OCI-LY1 (cell line): ENCODE results near the gene CADM4.
A peak's percentile ranks its signal among the peaks of the same experiment; 100 is the strongest.

Experiments
- H2AFZ ChIP-seq: fragments of 200-600 bp; sonication (generic), shearing (Covaris generic); 2 replicates; pipeline ENCODE4 v1.6.0; 2014; ENCODE audit warnings: antibody characterized with exemption, mild to moderate bottlenecking, low read length
- H3F3A ChIP-seq: fragments of 200-600 bp; sonication (generic), shearing (Covaris generic); 2 replicates; pipeline ENCODE4 v1.6.0; 2014; ENCODE audit warnings: mild to moderate bottlenecking, antibody characterized with exemption, low read length, moderate library complexity; ENCODE audit not compliant: insufficient read depth
- H3K27ac ChIP-seq: fragments of 200-600 bp; sonication (generic); 2 replicates; pipeline ENCODE4 v1.5.1; 2014; ENCODE audit warnings: low read length, mixed run types, mild to moderate bottlenecking, low read depth; ENCODE audit not compliant: poor library complexity, severe bottlenecking
- H3K27me3 ChIP-seq: fragments of 200-600 bp; sonication (generic); 2 replicates; pipeline ENCODE4 v1.6.0; 2014; ENCODE audit warnings: antibody characterized with exemption, mild to moderate bottlenecking, low read length, moderate library complexity; ENCODE audit not compliant: insufficient read depth
- H3K36me3 ChIP-seq: fragments of 200-600 bp; sonication (generic); 2 replicates; pipeline ENCODE4 v1.6.1; 2014; ENCODE audit warnings: mild to moderate bottlenecking, antibody characterized with exemption, low read length, moderate library complexity, mixed read lengths; ENCODE audit not compliant: insufficient read depth
- H3K4me1 ChIP-seq: fragments of 200-600 bp; sonication (generic); 2 replicates; pipeline ENCODE4 v1.5.1; 2014; ENCODE audit warnings: mild to moderate bottlenecking, low read length, moderate library complexity; ENCODE audit not compliant: insufficient read depth, severe bottlenecking
- H3K4me2 ChIP-seq: fragments of 200-600 bp; sonication (generic), shearing (Covaris generic); 2 replicates; pipeline ENCODE4 v1.6.1; 2014; ENCODE audit warnings: low read length
- H3K4me3 ChIP-seq: fragments of 200-600 bp; sonication (generic); 2 replicates; pipeline ENCODE4 v1.5.1; 2014; ENCODE audit warnings: low read length, low read depth, mild to moderate bottlenecking, mixed read lengths; ENCODE audit not compliant: poor library complexity, severe bottlenecking
- H3K79me2 ChIP-seq: fragments of 200-600 bp; shearing (Covaris generic); 2 replicates; pipeline ENCODE4 v1.6.1; 2016; ENCODE audit warnings: mixed run types, low read length, mixed read lengths; ENCODE audit not compliant: insufficient read depth
- H3K9ac ChIP-seq: fragments of 200-600 bp; sonication (generic), shearing (Covaris generic); 2 replicates; pipeline ENCODE4 v1.6.1; 2014; ENCODE audit warnings: mild to moderate bottlenecking, low read length, mixed read lengths
- H3K9me2 ChIP-seq: fragments of 200-600 bp; sonication (generic), shearing (Covaris generic); 2 replicates; pipeline ENCODE4 v1.6.1; 2014; ENCODE audit warnings: low read depth, mild to moderate bottlenecking, low read length, mixed read lengths
- H3K9me3 ChIP-seq: fragments of 200-600 bp; shearing (Covaris generic); 2 replicates; pipeline ENCODE4 v1.6.1; 2014; ENCODE audit warnings: low read length, mixed read lengths
- H4K20me1 ChIP-seq: fragments of 200-600 bp; sonication (generic), shearing (Covaris generic); 2 replicates; pipeline ENCODE4 v1.6.0; 2016; ENCODE audit warnings: mild to moderate bottlenecking, low read length; ENCODE audit not compliant: insufficient read depth
- EZH2 ChIP-seq: fragments of 200-600 bp; sonication (generic), shearing (Covaris generic); IDR thresholded peaks from 2 replicates; pipeline ENCODE4 v1.8.0; 2017; ENCODE audit warnings: borderline replicate concordance, mixed run types, mild to moderate bottlenecking, antibody characterized with exemption, low read length, moderate library complexity, mixed read lengths
- TF ChIP-seq, protein P1 (sequence below): fragments of 200-600 bp; sonication (generic), shearing (Covaris generic); IDR thresholded peaks from 2 replicates; pipeline ENCODE4 v1.5.1; 2017; ENCODE audit warnings: mild to moderate bottlenecking, antibody characterized with exemption, low read length, moderate library complexity, mixed read lengths

CADM4 gene

GRCh38 chr19:43596842-43597461 is 42.7 kb downstream of the CADM4 start:
- Histone ChIP-seq H3K9me2 (no peaks in the 10 kb centered on the region), H2AFZ (no peak overlapping the region), H3K9me3 (no peaks in the 10 kb centered on the region), H3K4me2 (peak overlapping the region; percentile 100), H3K36me3 (peaks cover 39% of the 10 kb centered on the region), H3K4me3 (peak overlapping the region; percentile 94), H4K20me1 (no peaks in the 10 kb centered on the region), H3K27me3 (no peaks in the 10 kb centered on the region), H3F3A (no peaks in the 10 kb centered on the region), H3K27ac (peak overlapping the region; percentile 77), H3K9ac (peak overlapping the region; percentile 94), H3K4me1 (peaks cover 25% of the 10 kb centered on the region), H3K79me2 (peaks cover 15% of the 10 kb centered on the region)
- TF ChIP-seq, protein P1, sequence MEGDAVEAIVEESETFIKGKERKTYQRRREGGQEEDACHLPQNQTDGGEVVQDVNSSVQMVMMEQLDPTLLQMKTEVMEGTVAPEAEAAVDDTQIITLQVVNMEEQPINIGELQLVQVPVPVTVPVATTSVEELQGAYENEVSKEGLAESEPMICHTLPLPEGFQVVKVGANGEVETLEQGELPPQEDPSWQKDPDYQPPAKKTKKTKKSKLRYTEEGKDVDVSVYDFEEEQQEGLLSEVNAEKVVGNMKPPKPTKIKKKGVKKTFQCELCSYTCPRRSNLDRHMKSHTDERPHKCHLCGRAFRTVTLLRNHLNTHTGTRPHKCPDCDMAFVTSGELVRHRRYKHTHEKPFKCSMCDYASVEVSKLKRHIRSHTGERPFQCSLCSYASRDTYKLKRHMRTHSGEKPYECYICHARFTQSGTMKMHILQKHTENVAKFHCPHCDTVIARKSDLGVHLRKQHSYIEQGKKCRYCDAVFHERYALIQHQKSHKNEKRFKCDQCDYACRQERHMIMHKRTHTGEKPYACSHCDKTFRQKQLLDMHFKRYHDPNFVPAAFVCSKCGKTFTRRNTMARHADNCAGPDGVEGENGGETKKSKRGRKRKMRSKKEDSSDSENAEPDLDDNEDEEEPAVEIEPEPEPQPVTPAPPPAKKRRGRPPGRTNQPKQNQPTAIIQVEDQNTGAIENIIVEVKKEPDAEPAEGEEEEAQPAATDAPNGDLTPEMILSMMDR = no peak
- TF ChIP-seq EZH2 = no peak

DNA sequence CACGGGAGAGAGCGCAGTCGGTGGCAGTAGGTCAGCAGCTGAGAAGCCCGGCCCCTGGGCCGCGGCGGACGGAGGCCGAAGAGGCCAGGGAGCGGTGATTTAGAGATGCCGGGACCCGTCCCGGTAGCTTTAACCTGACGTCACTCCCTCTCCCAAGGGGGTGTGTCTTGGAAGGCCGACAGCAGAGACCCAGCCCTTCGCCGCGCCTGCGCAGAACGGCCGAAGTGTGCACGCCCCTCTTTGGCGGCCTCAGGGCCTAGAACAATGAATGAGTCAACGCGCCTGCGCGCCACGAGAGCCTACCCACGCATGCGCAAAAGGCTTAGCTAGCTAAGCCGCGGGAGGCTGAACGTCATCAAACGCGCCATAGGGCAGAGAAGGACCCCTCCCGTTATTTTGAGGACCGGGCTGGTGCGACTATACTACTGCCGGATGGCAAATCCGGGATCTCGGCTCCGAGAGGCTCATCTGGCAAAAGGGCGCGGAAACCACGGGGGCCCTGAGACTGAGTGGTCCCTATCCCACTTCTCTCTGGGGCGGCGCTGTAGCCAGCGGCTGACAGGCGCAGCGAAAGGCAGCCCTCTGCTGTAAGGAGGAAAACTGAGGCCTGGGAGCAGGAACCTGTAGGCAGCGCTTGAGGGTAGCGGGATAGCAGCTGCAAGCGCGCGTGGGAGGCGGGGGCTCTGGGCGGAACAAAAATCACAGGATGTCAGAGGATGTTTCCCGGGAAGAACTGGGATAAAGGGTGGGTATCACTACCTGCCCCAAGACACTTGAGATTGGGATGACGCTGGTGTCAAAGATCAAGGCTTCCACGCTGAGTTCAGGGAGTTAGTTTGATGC is 43.4 kb downstream of the CADM4 start, which contains the start of the genes IRGQ and ZNF576:
Gene IRGQ (minus strand): TSS at position 136 of the 843 bp plus-strand sequence. CDS start 796 bp downstream, outside the sequence.
Gene ZNF576 (plus strand): TSS at position 597 of the 843 bp plus-strand sequence. CDS start 514 bp downstream, outside the sequence.
- peak within 1 kb of the TSS; percentile 94 for H3K9ac ChIP-seq
- no peaks in the 10 kb centered on the region for H3K9me2 ChIP-seq
- peak within 1 kb of the TSS; percentile 100 for H3K4me2 ChIP-seq
- peak within 1 kb of the TSS; percentile 94 for H3K4me3 ChIP-seq
- H3K9me3 ChIP-seq = no peaks in the 10 kb centered on the region
- H3K4me1 ChIP-seq = peaks cover 25% of the 10 kb centered on the region
- no peaks in the 10 kb centered on the region for H3K27me3 ChIP-seq
- TF ChIP-seq, protein P1 = no peak
- TF ChIP-seq EZH2 = no peak
- peaks cover 15% of the 10 kb centered on the region for H3K79me2 ChIP-seq
- no peaks in the 10 kb centered on the region for H3F3A ChIP-seq
- H3K27ac ChIP-seq = peak within 1 kb of the TSS; percentile 77
- no peaks in the 10 kb centered on the region for H4K20me1 ChIP-seq
- 0 out of 2 replicates have a peak within 1 kb of the TSS, but pooled peaks have one; percentile 39 for H2AFZ ChIP-seq
- peaks cover 32% of the 10 kb centered on the region for H3K36me3 ChIP-seq

DNA sequence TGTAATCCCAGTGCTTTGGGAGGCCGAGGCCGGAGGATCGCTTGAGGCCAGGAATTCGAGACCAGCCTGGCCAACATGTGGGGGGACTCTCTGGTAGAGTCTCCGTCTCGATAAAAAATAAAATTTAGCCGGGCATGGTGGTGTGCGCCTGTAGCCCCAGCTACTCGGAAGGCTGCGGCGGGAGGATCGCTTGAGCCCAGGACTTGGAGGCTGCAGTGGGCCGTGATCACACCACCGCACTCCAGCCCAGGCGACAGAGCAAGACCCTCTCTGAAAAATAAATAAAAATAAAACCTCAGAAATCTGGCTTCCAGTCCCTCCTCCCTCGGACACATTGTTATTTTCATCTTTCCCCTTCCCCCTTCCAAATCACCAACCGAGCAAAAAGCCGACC is 44.0 kb downstream of the CADM4 start:
- Histone ChIP-seq H3K9me3 (no peaks in the 10 kb centered on the region), H3K9me2 (no peaks in the 10 kb centered on the region), H3F3A (no peaks in the 10 kb centered on the region), H3K27ac (peak overlapping the region; percentile 26), H3K36me3 (peaks cover 31% of the 10 kb centered on the region), H3K9ac (peak overlapping the region; percentile 74), H3K4me1 (peaks cover 25% of the 10 kb centered on the region), H3K27me3 (no peaks in the 10 kb centered on the region), H3K79me2 (peaks cover 15% of the 10 kb centered on the region), H3K4me3 (peak overlapping the region; percentile 94), H4K20me1 (no peaks in the 10 kb centered on the region), H2AFZ (0 out of 2 replicates have a peak overlapping the region, but pooled peaks have one; percentile 39), H3K4me2 (peak overlapping the region; percentile 82)
- TF ChIP-seq, protein P1 = no peak
- TF ChIP-seq EZH2 = no peak
